ENCODE results near the gene FGGY.
"Not testable (repeated sequence)": the region's sequence is repeated elsewhere in the genome, so short reads cannot be mapped to it uniquely, and the experiment has no call there.

FGGY gene

DNA sequence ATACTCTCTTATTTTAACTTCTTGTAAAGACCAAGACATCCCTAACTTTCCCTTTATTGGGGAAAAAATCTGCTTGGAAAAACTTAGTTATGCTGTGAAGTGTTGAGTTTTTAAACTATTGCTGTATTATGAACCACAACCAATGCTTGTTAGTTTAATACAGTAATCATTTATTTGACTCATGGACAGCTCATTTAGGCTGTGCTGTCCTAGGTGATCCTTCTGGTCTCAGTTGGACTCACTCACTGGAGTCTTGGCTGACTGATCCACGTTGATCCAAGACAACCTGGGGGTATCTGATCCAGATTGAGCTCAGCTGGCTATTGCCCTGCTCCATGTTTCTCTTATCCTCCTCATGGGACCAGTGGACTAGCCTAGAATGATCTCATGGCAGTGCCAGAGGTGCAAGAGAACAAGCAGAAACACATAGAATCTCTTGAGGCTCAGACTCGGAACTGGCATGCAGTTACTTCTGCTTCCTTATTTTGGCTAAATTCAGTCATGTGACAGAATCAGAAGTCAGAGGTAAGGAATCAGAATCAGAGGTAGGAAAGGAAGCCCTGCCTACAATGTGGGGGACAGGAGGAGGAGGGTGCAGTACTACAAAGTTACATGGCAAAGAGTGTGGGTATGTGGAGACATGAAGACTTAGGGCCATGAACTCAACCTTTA lies 156.5 kb downstream of the FGGY start:
- DNase-seq, result no peak

DNA sequence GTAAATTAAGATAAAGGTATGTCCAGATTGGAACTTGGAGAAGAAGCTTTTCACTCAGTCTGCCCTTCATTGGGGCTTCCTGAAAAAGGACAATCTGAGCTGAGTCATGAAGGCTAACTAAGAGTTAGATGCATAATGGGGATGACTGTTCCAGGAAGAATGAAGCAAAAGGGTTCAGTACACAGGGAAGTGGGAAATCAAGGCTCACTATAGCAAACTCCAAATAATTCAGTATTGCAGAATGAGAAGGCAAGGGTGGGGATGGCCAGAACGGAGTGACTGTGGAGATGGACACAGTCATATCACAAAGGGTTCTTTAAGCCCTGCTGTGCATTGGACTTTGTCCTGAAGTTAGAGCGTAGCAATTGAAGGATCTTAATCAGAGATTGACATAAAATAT lies 158.3 kb downstream of the FGGY start:
- no peak for DNase-seq

DNA sequence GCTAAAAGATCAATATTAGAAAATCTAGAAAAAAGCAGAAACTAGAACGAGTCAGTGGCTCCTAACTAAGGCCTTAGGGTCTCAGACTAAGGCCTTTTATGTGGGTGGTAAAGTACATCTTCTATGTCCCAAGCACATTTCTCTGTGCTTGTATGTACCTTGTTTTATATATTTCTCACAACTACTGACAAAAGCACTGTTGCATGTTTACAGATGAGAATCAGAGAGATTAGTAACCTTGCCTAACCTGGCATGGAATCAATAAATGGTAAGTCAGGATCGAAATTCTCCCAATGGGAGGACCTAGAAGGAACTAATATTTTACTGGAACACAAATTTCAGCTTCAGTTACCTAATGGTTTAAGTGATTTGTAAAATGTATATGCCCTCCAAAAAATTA lies 160.9 kb downstream of the FGGY start:
- no peak for DNase-seq

DNA sequence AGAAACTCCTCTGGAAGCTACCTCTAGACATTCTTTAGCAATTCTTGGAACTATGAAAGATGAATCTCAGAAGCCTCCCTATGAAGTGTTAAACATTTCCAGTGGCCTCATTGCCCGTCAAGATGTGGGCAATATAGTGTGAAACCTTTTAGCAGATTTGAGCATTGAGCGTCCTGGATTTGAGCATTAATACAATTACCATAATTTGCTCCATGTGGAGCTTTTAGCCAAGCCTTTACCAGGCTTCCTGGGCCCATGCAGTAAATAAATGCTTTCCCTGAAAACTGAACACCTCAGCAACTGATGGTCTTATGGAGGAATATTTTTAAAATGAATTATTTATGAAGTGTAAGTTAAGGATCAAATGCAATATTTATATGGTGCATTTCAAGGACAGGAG lies 162.0 kb downstream of the FGGY start:
- DNase-seq, result no peak

DNA sequence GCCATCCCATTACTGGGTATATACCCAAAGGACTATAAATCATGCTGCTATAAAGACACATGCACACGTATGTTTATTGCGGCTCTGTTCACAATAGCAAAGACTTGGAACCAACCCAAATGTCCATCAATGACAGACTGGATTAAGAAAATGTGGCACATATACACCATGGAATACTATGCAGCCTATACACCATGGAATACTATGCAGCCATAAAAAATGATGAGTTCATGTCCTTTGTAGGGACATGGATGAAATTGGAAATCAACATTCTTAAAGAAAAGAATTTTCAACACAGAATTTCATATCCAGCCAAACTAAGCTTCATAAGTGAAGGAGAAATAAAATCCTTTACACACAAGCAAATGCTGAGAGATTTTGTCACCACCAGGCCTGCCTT lies 166.0 kb downstream of the FGGY start:
- not testable (repeated sequence) for DNase-seq

DNA sequence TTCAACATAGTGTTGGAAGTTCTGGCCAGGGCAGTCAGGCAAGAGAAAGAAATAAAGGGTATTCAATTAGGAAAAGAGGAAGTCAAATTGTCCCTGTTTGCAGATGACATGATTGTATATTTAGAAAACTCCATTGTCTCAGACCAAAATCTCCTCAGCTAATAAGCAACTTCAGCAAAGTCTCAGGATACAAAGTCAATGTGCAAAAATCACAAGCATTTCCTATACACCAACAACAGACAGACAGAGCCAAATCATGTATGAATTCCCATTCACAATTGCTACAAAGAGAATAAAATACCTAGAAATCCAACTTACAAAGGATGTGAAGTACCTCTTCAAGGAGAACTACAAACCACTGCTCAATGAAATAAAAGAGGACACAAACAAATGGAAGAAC lies 168.6 kb downstream of the FGGY start:
- DNase-seq, result not testable (repeated sequence)

DNA sequence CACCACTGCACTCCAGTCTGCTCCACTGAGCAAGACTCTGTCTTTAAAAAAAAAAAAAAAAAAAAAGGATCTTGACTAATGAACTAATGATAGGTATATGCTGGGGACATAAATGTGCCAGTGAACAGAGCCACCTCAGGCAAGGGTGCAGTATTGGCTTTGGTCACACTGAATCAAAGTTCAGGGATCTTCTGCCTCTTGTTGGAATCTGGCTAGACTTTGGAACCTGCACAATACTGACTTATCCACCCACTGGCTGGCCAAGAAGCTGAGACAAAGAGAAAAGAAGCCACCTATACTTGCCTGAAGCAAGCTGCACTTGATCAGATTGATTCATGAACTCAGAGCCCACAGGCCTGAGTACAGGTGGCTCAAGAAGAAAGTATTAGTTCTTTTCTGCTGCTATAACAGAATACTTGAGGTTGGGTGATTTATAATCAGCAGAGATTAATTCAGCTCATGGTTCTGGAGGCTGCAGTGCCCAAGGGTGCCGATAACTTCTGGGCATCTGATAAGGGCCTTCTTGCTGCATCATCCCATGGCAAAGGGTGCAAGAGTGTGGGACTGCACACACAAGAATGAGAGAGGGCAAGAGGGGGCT lies 172.0 kb downstream of the FGGY start:
- DNase-seq, result no peak

DNA sequence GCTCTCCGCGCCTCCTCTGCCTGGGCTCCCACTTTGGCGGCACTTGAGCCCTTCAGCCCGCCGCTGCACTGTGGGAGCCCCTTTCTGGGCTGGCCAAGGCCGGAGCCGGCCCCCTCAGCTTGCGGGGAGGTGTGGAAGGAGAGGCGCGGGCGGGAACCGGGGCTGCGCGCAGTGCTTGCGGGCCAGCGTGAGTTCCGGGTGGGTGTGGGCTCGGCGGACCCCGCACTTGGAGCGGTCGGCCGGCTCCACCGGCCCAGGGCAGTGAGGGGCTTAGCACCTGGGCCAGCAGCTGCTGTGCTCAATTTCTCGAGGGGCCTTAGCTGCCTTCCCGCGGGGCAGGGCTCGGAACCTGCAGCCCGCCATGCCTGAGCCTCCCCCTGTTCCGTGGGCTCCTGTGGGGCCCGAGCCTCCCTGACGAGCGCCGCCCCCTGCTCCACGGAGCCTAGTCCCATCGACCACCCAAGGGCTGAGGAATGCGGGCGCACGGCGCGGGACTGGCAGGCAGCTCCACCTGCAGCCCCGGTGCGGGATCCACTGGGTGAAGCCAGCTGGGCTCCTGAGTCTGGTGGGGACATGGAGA lies 175.2 kb downstream of the FGGY start:
- DNase-seq, result not testable (repeated sequence)

DNA sequence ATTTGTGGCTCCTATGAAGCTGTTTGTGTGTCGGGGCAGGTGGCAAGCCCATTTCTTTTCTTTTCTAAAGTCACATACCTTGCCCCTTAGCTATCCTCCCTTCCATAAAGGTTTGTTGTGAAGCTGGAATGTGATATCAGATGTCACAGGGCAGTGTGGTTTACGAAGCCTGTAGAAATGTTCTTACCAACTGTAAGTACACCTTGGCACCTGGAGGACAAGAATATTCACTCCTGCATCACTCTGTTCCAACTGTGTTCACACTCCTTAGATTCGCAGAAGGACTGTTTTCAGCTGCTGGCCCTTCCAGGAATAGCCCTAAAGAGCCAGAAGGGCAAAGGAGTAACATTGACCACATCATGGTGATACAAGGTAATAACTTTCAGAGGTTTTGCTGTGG lies 176.9 kb downstream of the FGGY start:
- no peak for DNase-seq

DNA sequence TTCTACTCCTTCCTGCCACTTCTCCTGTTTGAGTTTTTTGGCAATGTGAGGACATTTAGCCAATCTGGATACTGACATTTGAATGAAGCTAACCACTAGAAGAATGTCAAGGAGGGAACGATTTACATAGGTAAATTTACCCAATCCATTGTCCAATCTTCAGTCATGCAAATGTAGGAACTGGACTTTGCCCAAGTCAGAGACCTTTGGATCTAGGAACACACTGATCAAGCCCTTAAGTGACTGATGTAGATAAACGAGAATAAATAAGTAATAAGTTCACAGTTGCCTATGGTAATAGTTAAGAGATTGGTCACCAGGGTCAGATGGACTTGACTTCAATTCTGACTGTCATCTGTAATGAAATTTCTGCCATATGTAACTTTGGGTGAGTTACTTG lies 177.6 kb downstream of the FGGY start:
- DNase-seq, result no peak

DNA sequence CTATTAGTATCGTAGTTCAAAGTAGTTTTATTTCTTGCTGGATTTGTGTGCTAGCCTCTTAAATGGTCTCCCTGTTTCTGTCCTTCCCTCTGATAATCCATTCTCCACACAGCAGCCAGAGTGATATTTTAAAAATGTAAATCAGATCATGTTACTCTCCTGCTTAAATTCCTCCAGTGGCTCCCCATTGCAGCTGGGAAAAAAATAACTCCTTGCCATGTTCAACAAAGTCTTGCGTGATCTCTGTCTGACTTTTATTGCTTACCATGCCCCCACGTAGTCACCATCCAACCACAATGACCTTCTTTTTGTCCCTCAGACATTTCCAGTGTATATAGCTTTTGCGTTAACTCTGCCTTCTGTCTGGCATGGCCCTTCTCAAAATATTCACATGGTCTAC lies 178.8 kb downstream of the FGGY start:
- no peak for DNase-seq

DNA sequence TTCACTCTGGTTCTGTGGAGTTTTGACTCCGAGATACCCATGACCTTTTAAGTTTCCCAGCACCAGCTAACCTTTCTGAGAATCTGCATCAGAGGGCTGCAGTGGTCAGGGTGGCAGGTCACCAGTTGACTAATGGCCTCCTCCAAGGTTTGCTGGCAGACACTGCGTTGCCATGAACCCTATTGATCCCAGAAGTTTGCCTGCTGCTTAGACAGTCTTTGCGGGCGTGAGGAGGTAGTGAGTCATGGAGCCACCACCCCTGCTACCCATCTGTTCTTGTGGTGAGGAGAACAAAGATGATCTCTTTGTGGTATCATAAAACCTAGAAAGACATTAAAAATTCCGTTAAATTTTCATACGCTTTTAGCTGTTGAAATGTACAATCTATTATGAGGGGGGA lies 180.4 kb downstream of the FGGY start:
- DNase-seq, result no peak

DNA sequence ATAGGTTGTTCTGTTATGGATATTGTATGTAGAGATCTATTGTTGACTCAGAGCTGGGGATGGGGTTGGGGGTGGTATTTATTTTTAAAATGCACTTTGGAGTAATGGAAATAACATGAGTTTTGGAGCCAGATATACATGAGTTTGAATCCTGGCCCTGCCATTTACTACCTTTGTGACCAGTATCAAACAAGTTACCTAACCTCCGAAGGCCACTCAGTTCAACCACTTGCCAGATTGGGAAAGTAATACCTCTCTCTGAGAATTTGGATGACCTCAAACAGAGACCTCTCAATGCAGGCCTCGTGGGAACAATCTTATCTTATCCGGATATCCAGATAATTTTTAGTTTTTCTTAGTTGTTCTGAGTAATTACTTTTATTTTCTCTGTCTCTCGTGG lies 181.0 kb downstream of the FGGY start:
- no peak for DNase-seq

DNA sequence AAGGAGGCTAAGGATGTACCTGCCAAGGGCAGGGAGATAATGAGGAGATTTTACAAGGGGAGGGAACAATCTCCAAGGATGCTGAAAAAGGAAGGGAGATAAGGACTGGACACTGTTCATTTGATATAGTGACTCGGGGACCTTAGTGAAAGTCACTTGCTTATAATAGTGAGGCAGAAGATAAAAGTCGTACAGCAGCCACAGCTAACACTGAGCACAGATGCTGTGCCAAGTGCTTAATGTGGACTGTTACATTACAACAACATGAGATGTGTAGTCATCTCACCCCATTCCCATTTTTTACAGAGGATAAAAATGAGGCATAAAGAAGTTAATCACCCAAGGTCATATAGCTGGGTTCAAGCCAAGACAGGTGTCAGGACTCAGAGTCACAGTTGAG lies 181.9 kb downstream of the FGGY start:
- DNase-seq, result no peak

DNA sequence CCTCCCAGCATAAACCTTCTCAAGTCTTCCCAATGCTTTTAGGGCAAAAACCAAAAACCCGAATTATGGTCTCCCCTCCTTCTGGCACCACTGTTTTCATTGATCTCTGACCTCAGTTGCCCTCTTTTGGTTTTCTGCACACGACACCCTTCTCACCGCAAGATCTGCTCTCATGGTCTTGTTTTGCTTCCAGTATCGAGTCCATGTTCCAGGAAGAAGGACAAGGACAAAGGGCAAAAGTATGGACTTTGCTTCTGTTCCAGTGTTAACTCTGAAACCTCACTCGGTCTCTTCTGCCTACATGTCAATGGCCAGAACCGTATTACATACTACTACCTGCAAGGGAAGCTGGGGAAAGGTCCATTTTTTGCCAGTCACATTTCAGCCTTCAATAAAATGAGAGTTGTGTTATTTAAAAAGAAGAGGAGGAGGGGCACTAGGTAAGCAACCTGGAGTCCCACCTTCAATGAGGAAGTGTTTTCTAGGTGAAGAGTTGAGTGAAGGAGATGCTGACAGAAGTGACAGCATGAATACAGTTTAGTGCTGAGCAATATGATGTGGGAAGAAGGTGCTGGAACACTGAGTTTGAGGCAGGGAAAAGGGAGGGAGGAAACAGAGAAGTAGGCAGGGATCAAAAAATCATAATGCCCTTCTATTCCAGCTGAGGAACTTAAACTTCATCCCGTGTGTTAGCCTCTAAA lies 183.4 kb downstream of the FGGY start:
- no peak for DNase-seq

DNA sequence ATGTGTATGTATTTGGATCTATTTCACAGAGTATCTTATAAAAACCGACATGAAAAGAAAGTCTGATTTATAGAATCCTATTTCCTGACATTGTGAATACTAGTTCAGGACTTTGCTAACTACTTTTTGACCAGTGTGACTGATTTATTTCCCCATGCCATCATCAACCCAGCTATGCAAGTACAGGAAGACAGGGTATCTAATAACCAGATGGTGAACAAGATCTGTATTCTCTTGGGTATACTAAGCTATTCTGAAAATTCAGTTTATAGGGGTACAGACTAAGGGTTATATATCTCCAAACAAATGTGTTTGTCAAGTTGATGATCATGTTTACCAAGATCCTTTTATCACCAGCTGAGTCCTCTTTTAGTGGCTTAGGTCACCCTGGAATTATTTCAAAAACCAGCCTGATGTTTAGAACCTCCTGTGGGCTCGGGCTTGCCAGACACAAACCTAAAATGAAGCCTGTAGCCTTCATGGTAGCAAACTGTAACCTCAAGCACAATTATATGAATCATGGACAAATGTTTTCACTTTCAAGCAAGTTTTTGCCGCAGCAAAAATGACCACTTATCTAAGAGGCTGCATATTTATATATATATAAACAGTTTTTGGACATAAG lies 185.1 kb downstream of the FGGY start:
- no peak for DNase-seq

DNA sequence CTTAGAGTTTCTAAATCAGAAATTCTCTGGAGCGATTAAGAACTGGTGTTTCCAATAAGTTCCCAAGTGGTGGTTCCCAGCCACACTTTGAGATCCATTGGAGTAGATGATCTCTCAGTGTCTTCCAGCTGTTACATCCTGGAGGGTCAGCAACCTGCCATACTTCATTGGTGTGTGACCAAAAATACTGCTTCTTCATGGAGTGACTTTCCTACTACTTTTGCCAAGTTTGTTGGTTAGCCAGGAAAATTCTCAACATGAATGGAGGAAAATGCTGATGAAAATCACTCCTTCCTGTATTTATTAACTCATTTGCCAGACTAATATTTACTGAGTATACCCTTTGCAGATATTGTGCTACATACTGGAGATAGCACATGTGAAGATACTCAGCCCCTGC lies 186.1 kb downstream of the FGGY start:
- no peak for DNase-seq

DNA sequence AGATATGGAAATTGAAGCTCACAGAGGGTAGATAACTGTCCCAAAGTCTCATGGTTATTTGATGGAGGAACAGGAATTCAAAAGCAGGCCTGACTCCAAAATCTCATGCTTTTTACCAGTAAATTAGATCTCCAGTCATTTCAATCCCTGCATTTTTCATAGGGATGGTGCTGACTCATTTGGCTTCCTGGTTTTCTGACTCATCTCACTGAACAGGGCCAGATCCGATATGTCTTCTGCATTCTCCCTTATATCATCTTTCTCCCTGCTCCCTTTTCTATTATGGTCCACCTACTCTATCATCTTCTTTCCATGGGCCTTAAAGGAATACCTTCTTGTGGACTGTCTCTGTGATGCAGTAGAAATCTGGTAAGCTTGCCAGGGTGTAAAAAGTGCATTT lies 187.2 kb downstream of the FGGY start:
- no peak for DNase-seq

DNA sequence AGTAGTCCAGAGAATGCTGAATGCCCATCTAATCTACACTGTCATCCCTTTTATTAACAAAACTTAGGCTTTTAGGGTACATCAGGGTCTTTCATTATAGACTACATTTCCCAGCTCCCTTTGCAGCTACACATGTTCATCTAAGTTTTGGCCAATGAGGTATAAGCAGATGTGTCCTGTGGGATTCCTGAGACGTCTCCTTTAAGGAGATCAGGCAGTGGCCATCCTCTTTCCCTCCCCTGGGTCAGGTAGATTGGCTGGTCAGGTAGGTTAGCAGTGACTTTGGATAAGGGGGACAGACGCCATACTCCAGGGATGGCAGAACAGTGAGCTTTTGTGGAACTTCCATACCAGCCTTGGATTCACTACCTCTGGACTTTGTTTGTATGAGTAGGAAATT lies 188.3 kb downstream of the FGGY start:
- DNase-seq, result no peak

DNA sequence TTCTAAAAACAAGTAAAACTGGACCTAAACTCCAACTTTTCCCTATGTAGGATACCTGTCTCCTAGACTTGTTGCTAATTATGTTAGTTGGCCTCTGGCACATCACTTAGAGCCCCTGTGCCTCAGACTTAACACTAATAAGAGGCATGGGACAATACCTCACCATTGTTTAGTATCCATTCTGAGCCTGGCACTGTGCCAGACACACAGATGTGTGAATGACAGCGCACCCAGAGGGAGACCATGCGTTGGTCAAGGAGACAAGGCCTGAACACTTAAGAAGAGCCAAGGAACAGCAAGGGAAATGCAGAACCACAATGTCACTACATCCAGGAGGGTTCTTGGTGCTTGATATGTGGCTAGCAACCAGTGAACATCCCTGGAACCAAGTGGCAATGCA lies 189.1 kb downstream of the FGGY start:
- no peak for DNase-seq

DNA sequence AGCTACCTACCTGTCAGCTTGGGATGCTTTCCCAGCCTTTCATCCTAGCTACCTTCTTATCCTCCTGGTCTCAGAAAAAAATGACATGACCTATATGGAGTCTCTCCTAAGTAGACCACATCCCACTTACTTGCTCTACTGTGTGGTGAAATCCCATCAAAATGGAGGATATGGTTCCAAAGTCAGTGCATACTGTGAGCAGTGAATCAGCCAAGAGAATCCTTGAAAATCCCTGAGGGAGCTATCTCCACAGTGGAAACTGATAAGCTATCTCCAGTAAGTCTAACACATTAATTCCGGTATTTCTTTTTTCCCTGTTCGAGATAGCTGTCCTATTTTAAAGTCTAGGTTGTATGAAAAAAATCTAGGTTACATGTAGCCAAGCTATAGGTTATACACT lies 189.7 kb downstream of the FGGY start:
- no peak for DNase-seq

DNA sequence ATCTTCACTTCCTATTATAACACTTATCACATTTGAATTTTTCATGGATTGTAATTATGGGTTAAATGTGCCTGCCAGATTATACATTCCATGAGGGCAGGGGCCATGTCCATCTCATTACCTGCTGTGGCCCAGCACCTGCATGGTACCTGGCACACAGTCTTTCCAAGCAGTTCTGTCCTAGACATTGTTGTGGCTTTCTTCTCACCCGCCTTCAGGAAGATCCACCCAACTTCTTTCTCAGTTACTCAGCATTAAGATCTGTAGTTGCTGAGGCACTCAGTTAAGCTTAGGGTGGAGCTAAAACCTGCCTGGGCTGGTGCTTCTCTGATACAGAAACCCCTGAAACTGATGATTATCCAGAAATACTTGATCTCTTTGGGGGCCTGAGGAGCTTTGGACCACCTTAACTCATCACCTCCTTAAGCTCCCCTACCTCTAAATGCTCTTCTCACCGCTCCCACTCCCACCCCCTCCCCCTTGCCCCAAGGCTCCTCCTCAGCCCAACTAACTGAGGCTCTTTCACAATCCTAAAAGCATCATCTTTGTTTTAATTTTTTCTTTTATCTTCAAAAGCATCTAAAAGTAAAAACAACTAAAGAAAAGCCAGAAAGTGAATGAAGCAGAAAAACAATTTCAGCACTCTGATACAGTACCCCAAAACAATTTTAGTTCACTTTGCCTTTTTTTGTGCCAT lies 190.6 kb downstream of the FGGY start:
- DNase-seq, result no peak

DNA sequence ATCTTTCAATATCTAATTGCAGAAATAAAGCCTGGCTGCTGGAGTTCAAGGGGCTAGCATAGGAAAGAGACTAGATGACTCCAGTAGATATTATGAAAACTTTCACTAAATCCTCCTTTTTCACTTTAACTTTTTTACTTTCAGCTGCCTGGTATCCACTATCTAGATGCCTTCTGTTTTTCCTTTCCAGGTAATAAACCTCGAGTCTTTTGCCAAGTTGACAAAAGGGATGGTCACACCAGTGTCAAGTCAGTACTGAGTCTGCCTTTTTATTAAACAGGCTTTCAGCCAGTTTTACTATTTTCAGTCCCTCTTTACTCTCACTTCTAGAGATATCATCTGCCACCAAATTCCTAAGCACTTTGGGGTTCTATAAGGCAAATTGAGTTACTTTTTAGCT lies 195.6 kb downstream of the FGGY start:
- no peak for DNase-seq

Measured in retina (tissue), 1 donor.